HEK293 (cell line): ENCODE results near the gene IGSF9B.

Source experiments
- CTCF ChIA-PET: fragments of 350-600 bp; formaldehyde crosslinking; extraction: SDS; loops from one replicate; lab custom pipeline; 2021; ENCODE audit warnings: antibody characterized with exemption; lab: Yijun Ruan, JAX
- POLR2A ChIA-PET: fragments of 300-600 bp; formaldehyde crosslinking; extraction: SDS; loops from one replicate; lab custom pipeline; 2020; ENCODE audit warnings: antibody characterized with exemption, inconsistent platforms; lab: Yijun Ruan, JAX
- H3K27ac ChIP-seq: fragments of 200-500 bp; sonication (Bioruptor generic); 2 replicates; pipeline ENCODE4 v1.5.1; 2014; ENCODE audit warnings: low read depth, low read length, control low read depth, inconsistent platforms; ENCODE audit errors: extremely low read depth
- H3K36me3 ChIP-seq, 2 experiments: fragments of 200-500 bp in 1 of 2; sonication (Bioruptor generic) in 1 of 2; 1 replicate in 1 of 2; 2 replicates in 1 of 2; pipeline ENCODE4 v1.5.1; 2014 to 2017; ENCODE audit warnings: inconsistent platforms in 2 of 2, low read length in 2 of 2; ENCODE audit not compliant: control insufficient read depth in 2 of 2, insufficient read depth in 1 of 2
- H3K4me1 ChIP-seq: fragments of 200-500 bp; sonication (Bioruptor generic); 2 replicates; pipeline ENCODE4 v1.5.1; 2014; ENCODE audit warnings: mild to moderate bottlenecking, low read length, inconsistent platforms; ENCODE audit not compliant: control insufficient read depth, insufficient read depth
- H3K4me3 ChIP-seq: 2 replicates; pipeline ENCODE4 v1.5.1; 2011; ENCODE audit warnings: low read depth, mild to moderate bottlenecking, control low read depth, low read length, moderate library complexity
- H3K9me3 ChIP-seq: fragments of 200-500 bp; sonication (Bioruptor generic); 2 replicates; pipeline ENCODE4 v1.5.1; 2014; ENCODE audit warnings: low read depth, low read length, inconsistent platforms; ENCODE audit not compliant: control insufficient read depth, insufficient read depth
- BCL6B ChIP-seq: fragments of 450-650 bp; formaldehyde crosslinking; IDR thresholded peaks from 2 replicates; pipeline ENCODE4 v1.5.1; 2017; ENCODE audit warnings: missing biosample characterization, missing genetic modification characterization
- EGR2 ChIP-seq: fragments of 450-650 bp; formaldehyde crosslinking; IDR thresholded peaks from 2 replicates; pipeline ENCODE4 v1.5.1; 2016; ENCODE audit warnings: low read depth, missing biosample characterization, missing genetic modification characterization
- GFI1B ChIP-seq: fragments of 450-650 bp; formaldehyde crosslinking; IDR thresholded peaks from 2 replicates; pipeline ENCODE4 v1.5.1; 2016; ENCODE audit warnings: missing biosample characterization, missing genetic modification characterization
- HOXC10 ChIP-seq: sonication (generic); formaldehyde crosslinking; IDR thresholded peaks from 2 replicates; pipeline ENCODE4 v1.8.1; 2023; ENCODE audit warnings: mild to moderate bottlenecking, missing genetic modification reagents
- KLF1 ChIP-seq: fragments of 450-650 bp; formaldehyde crosslinking; IDR thresholded peaks from 2 replicates; pipeline ENCODE4 v1.5.1; 2016; ENCODE audit warnings: missing biosample characterization, missing genetic modification characterization
- KLF17 ChIP-seq: fragments of 450-650 bp; formaldehyde crosslinking; IDR thresholded peaks from 2 replicates; pipeline ENCODE4 v1.5.1; 2016; ENCODE audit warnings: missing biosample characterization, missing genetic modification characterization
- KLF9 ChIP-seq: fragments of 450-650 bp; formaldehyde crosslinking; IDR thresholded peaks from 2 replicates; pipeline ENCODE4 v1.5.1; 2016; ENCODE audit warnings: missing biosample characterization, missing genetic modification characterization, low read depth
- MYNN ChIP-seq: fragments of 450-650 bp; formaldehyde crosslinking; IDR thresholded peaks from 2 replicates; pipeline ENCODE4 v1.5.1; 2016; ENCODE audit warnings: missing biosample characterization, missing genetic modification characterization, borderline replicate concordance
- SETDB1 ChIP-seq: IDR thresholded peaks from one replicate; pipeline ENCODE4 v1.6.1; 2017; ENCODE audit warnings: mild to moderate bottlenecking, low read length, moderate library complexity, mixed read lengths; ENCODE audit not compliant: insufficient read length
- TRIM28 ChIP-seq: IDR thresholded peaks from 2 replicates; pipeline ENCODE4 v1.6.1; 2011; ENCODE audit warnings: low read length, control low read depth, borderline replicate concordance
- YY1 ChIP-seq: fragments of 450-650 bp; formaldehyde crosslinking; IDR thresholded peaks from 2 replicates; pipeline ENCODE4 v1.5.1; 2018; ENCODE audit warnings: missing biosample characterization, missing genetic modification characterization
- ZFHX2 ChIP-seq: fragments of 450-650 bp; formaldehyde crosslinking; conservative IDR thresholded peaks from 2 replicates; pipeline ENCODE4 v1.5.1; 2016; ENCODE audit warnings: missing biosample characterization, missing genetic modification characterization
- ZNF202 ChIP-seq: fragments of 450-650 bp; formaldehyde crosslinking; IDR thresholded peaks from 2 replicates; pipeline ENCODE4 v1.5.1; 2016; ENCODE audit warnings: missing biosample characterization, missing genetic modification characterization, borderline replicate concordance
- ZNF341 ChIP-seq: fragments of 450-650 bp; formaldehyde crosslinking; IDR thresholded peaks from 2 replicates; pipeline ENCODE4; 2016; ENCODE audit warnings: low read depth, missing biosample characterization, missing genetic modification characterization
- ZNF416 ChIP-seq: fragments of 450-650 bp; formaldehyde crosslinking; IDR thresholded peaks from 2 replicates; pipeline ENCODE4 v1.5.1; 2016; ENCODE audit warnings: missing biosample characterization, missing genetic modification characterization
- ZNF513 ChIP-seq: fragments of 450-650 bp; IDR thresholded peaks from 2 replicates; pipeline ENCODE4 v1.5.1; 2018; ENCODE audit warnings: missing biosample characterization, missing genetic modification characterization
- ZNF548 ChIP-seq: fragments of 450-650 bp; formaldehyde crosslinking; IDR thresholded peaks from 2 replicates; pipeline ENCODE4 v1.5.1; 2016; ENCODE audit warnings: missing biosample characterization, missing genetic modification characterization
- ZNF561 ChIP-seq: fragments of 450-650 bp; IDR thresholded peaks from 2 replicates; pipeline ENCODE4 v1.5.1; 2018; ENCODE audit warnings: missing biosample characterization, missing genetic modification characterization, borderline replicate concordance
- ZNF571 ChIP-seq: fragments of 450-650 bp; formaldehyde crosslinking; IDR thresholded peaks from 2 replicates; pipeline ENCODE4 v1.5.0; 2017; ENCODE audit warnings: missing biosample characterization, missing genetic modification characterization
- ZNF600 ChIP-seq: fragments of 450-650 bp; formaldehyde crosslinking; IDR thresholded peaks from 2 replicates; pipeline ENCODE4 v1.5.1; 2016; ENCODE audit warnings: missing biosample characterization, missing genetic modification characterization
- ZNF654 ChIP-seq: fragments of 450-650 bp; formaldehyde crosslinking; IDR thresholded peaks from 2 replicates; pipeline ENCODE4 v1.5.1; 2016; ENCODE audit warnings: low read depth, missing biosample characterization, missing genetic modification characterization
- ZNF677 ChIP-seq: fragments of 450-650 bp; IDR thresholded peaks from 2 replicates; pipeline ENCODE4 v1.5.0; 2018; ENCODE audit warnings: missing biosample characterization, mild to moderate bottlenecking, missing genetic modification characterization, moderate library complexity
- ZNF792 ChIP-seq: fragments of 450-650 bp; formaldehyde crosslinking; IDR thresholded peaks from 2 replicates; pipeline ENCODE4 v1.5.1; 2016; ENCODE audit warnings: missing biosample characterization, missing genetic modification characterization
- ZSCAN30 ChIP-seq: fragments of 450-650 bp; IDR thresholded peaks from 2 replicates; pipeline ENCODE4 v1.5.1; 2018; ENCODE audit warnings: missing biosample characterization, mild to moderate bottlenecking, missing genetic modification characterization, moderate library complexity

The IGSF9B gene

GRCh38 chr11:133946051-133946450 is 10.7 kb downstream of the IGSF9B start:
- TF ChIP-seq ZNF341 (tag by site-specific recombination) = no peak
- no peak overlapping the region for H3K4me3 ChIP-seq
- POLR2A ChIA-PET = no interaction called here
- CTCF ChIA-PET = interaction anchor here (1.2 to 4.4 kb wide), 2 partner anchors 8 to 18 kb away, joined by 3 to 19 read pairs; no protein-coding TSS in a partner anchor
- peaks cover 5% of the 10 kb centered on the region for H3K4me1 ChIP-seq
- H3K9me3 ChIP-seq = no peaks in the 10 kb centered on the region
- H3K27ac ChIP-seq = no peak overlapping the region
- H3K36me3 ChIP-seq = peaks cover 0 to 10% of the 10 kb centered on the region in 2 experiments; a peak in 1 of 3 replicates

GRCh38 chr11:133945087-133945974 is 11.4 kb downstream of the IGSF9B start:
- H3K4me3 ChIP-seq = no peak overlapping the region
- TF ChIP-seq ZNF548 (tag by site-specific recombination) (no peak), BCL6B (tag by site-specific recombination) (no peak), EGR2 (tag by site-specific recombination) (peak; percentile 83), ZNF416 (no peak), HOXC10 (CRISPR knock-in tag) (no peak), KLF17 (tag by site-specific recombination) (peak; percentile 96), KLF1 (0 out of 2 replicates have a peak, but pooled peaks have one; percentile 20), ZFHX2 (tag by site-specific recombination) (peak; percentile 92)
- TF ChIP-seq, all 188 proteins: peak for 4
- Histone ChIP-seq H3K27ac (no peak overlapping the region), H3K36me3 (peaks cover 0 to 12% of the 10 kb centered on the region in 2 experiments; a peak in 1 of 3 replicates), H3K9me3 (no peaks in the 10 kb centered on the region), H3K4me1 (peaks cover 3% of the 10 kb centered on the region)
- ChIA-PET POLR2A (no interaction called here), CTCF (interaction anchor here (0.6 to 4.4 kb wide), 3 partner anchors 12 to 1004 kb away, joined by 3 to 19 read pairs (median 3); no protein-coding TSS in a partner anchor)

GRCh38 chr11:133943950-133944698 is 12.6 kb downstream of the IGSF9B start:
- peaks cover 0 to 22% of the 10 kb centered on the region in 2 experiments; a peak in 1 of 3 replicates for H3K36me3 ChIP-seq
- no peaks in the 10 kb centered on the region for H3K9me3 ChIP-seq
- POLR2A ChIA-PET = no interaction called here
- H3K4me3 ChIP-seq = no peak overlapping the region
- CTCF ChIA-PET = interaction anchor here (0.5 to 4.4 kb wide), 2 partner anchors 16 to 1048 kb away, joined by 3 to 19 read pairs; no protein-coding TSS in a partner anchor
- no peak overlapping the region for H3K27ac ChIP-seq
- no peak for TF ChIP-seq ZNF600 (tag by site-specific recombination)
- TF ChIP-seq MYNN (tag by site-specific recombination) = no peak
- TF ChIP-seq ZNF792 (tag by site-specific recombination) = no peak
- TF ChIP-seq ZSCAN30 (tag by site-specific recombination) = no peak
- no peak for TF ChIP-seq ZNF654
- no peak for TF ChIP-seq TRIM28
- TF ChIP-seq ZNF677 (tag by site-specific recombination) = no peak
- TF ChIP-seq SETDB1 = no peak
- TF ChIP-seq ZNF202 (tag by site-specific recombination) = no peak
- no peak for TF ChIP-seq YY1 (tag by site-specific recombination)
- no peak for TF ChIP-seq ZNF561
- no peak for TF ChIP-seq KLF9 (tag by site-specific recombination)
- TF ChIP-seq ZNF571 = no peak
- no peak for TF ChIP-seq ZNF513 (tag by site-specific recombination)
- TF ChIP-seq GFI1B (tag by site-specific recombination) = no peak
- TF ChIP-seq, all 188 proteins: peak for 0
- H3K4me1 ChIP-seq = peaks cover 3% of the 10 kb centered on the region
